Measurements from ENCODE around the gene RSF1.

GRCh38 chr11:77770629-77771028, 49.9 kb downstream of the RSF1 start:
- TF ChIP-seq, protein P1, sequence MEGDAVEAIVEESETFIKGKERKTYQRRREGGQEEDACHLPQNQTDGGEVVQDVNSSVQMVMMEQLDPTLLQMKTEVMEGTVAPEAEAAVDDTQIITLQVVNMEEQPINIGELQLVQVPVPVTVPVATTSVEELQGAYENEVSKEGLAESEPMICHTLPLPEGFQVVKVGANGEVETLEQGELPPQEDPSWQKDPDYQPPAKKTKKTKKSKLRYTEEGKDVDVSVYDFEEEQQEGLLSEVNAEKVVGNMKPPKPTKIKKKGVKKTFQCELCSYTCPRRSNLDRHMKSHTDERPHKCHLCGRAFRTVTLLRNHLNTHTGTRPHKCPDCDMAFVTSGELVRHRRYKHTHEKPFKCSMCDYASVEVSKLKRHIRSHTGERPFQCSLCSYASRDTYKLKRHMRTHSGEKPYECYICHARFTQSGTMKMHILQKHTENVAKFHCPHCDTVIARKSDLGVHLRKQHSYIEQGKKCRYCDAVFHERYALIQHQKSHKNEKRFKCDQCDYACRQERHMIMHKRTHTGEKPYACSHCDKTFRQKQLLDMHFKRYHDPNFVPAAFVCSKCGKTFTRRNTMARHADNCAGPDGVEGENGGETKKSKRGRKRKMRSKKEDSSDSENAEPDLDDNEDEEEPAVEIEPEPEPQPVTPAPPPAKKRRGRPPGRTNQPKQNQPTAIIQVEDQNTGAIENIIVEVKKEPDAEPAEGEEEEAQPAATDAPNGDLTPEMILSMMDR (conservative IDR thresholded peaks at IDR 0.05; ENCODE audit: low read length): no peak
- TF ChIP-seq EZH2phosphoT487 (IDR thresholded peaks at IDR 0.05; ENCODE audit: borderline replicate concordance, low read depth, low read length): no peak

Data from OCI-LY7 (cell line).